HG02884 (cell line): Measurements from ENCODE around the gene UQCC2.

Experiments used
- ATAC-seq: cut with Tn5 transposase; IDR thresholded peaks from one replicate; pipeline ENCODE4 v1.9.1; 2021; ENCODE audit warnings: mild to moderate bottlenecking, moderate library complexity; ENCODE audit not compliant: unreplicated experiment

Gene UQCC2

DNA sequence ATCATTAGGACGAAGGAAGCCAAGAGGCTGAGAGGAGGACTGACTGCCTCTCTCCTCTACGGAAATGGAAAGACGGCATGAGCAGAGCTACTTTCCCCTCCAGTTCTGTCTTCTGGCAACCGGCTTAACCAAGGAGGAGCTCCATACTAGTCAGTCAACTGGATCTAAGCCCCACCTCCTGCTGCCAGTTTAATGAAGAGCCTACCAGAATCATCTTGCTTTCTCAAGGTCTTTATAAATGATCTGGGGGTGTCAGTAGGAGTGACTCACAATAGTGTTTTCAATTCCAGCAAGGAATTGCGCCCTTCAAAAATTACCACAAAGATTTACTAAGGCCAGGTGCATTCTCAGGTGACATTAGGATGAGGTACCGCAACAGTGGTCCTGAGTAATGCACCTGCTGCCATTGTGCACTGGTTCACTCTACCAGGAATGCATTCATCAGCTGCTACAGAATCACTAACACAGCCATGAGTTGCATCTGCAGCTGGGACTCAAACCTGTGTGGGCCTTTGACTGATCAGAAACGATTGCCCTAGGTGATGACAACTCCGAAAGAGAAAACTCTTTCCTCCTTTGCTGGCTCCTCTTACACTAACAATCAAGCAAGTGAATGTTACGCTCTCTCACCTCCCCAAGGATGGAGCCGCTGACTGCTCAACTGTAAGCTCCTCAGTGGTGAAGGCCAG, 2.8 kb downstream of the UQCC2 start:
- ATAC-seq = no peak

GRCh38 chr6:33707771-33708170, 3.7 kb downstream of the UQCC2 start:
- no peak for ATAC-seq

- no peak for ATAC-seq
Measured at GRCh38 chr6:33705955-33706725, 5.4 kb downstream of the UQCC2 start.

GRCh38 chr6:33705268-33705885, 6.1 kb downstream of the UQCC2 start:
- no peak for ATAC-seq

GRCh38 chr6:33704215-33705066, 7.1 kb downstream of the UQCC2 start:
- ATAC-seq = no peak

GRCh38 chr6:33702345-33702977, 9.0 kb downstream of the UQCC2 start:
- ATAC-seq = no peak

DNA sequence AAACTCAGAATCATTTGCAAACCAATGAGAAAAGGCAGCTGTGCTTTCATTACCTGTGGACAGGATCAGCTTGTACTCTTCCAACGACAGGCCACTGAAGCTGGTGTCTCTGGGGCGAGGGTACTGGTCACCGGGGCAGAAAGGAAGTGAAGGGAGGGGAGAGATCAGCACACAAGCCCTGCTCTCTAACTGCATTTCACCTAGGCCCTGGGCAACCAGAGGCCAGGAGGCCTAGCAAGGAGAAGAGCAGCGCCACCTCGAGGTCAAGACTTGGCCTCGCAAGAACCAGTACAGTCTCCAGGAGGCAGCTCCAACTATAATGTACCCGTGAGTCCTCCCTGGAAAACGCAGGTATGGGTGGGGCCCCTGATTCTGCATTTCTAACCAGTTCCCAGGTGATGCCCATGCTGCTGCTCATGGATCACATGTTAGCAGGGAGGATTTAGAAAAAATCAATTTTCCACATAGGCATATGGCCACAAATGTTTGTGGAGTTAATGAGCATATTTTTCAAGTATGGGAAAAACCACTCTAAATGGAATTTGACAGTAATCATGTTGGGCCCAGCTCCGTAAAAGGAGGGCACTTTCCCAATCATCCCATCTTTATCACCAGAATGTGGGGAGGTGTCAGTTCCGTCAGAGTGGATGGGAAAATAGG, 11.0 kb downstream of the UQCC2 start:
- ATAC-seq = no peak

- ATAC-seq = no peak
Measured at GRCh38 chr6:33699739-33700138, 11.8 kb downstream of the UQCC2 start.

GRCh38 chr6:33699131-33699530, 12.4 kb downstream of the UQCC2 start:
- no peak for ATAC-seq

DNA sequence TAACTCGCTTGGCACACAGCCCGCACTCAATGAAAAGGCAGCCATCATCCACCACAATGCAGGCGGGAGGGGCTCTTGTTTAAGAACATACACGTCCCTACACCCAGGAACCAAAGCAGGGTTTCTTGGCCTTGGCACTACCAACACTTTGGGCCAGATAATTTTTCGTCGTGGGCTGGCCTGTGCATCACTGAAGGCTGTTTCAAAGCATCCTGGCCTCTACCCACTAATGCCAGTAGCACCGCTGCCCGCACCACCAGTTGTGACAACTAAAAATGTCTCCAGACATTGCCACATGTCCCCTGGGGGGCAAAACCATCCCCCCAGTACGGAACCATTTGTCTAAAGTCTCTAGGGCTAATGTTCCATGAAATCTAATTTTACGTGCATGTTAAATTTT, 13.0 kb downstream of the UQCC2 start:
- ATAC-seq = no peak

DNA sequence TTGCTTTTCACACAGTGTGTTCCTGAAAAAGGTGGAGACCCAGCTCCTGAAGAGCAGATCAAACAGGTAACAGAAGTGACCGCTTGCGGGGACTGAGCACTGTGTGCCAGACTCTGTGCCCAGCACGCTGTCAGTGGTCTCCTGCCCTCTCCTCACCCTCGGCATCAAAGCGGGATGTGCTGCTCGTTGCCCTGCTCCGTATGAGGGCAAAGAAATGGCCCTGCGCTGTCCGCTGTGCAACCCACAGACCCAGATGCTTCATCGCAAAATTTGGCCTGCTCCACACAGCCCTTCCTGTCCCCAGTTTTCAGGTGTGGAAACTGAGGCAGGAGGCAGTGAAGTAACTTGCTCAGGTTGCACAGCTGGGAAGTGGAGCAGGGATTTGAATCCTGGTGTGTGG, 13.7 kb downstream of the UQCC2 start:
- no peak for ATAC-seq

- no peak for ATAC-seq
Measured at GRCh38 chr6:33696548-33697518, 14.7 kb downstream of the UQCC2 start.

DNA sequence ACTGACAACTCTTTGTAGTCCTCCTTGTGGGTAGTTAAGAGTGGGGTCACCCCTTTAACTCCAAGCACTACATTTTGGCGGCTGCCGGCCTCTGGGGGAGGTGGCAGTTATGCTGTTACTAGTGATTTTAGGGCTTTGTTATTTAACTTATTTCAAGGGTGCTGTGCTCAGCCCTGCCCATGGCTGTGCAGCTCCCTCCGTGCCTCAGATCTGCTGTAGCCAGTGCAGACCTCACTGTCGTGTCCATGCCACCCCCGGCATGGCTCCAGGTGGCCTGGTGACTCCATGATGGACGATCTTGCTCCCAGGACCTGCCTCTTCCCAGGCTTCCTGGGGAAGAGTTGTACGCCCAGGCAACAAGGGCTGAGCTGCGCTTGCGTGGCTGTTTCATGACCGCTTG, 15.4 kb downstream of the UQCC2 start:
- ATAC-seq = no peak

- no peak for ATAC-seq
Measured at GRCh38 chr6:33695451-33695887, 16.0 kb downstream of the UQCC2 start.

GRCh38 chr6:33694977-33695376, 16.5 kb downstream of the UQCC2 start:
- ATAC-seq = no peak

- no peak for ATAC-seq
Measured at GRCh38 chr6:33694401-33694931, 17.0 kb downstream of the UQCC2 start.

GRCh38 chr6:33693186-33694105, 18.1 kb downstream of the UQCC2 start:
- no peak for ATAC-seq

DNA sequence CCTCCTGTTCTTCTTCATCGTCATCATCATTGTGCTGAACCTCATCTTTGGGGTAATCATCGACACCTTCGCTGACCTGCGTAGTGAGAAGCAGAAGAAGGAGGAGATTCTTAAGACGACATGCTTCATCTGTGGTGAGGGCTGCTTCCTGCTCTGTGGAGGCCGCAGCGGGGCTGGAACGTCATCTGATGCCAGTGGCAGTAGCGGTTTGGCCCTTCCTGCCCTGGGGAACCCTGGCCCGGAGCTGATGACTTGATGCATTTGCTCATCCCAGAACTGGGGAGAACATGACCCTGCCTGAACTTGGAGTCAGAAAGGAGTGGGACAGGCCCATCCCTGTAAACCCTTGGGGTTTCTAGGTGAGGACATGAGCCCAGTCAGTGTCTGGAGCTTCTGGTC, 18.7 kb downstream of the UQCC2 start:
- no peak for ATAC-seq
